HEK293 (cell line): Measurements from ENCODE around the gene SLC29A3.

Experiments
- CTCF ChIA-PET: fragments of 350-600 bp; formaldehyde crosslinking; extraction: SDS; loops from one replicate; lab custom pipeline; 2021; ENCODE audit warnings: antibody characterized with exemption; lab: Yijun Ruan, JAX
- POLR2A ChIA-PET: fragments of 300-600 bp; formaldehyde crosslinking; extraction: SDS; loops from one replicate; lab custom pipeline; 2020; ENCODE audit warnings: antibody characterized with exemption, inconsistent platforms; lab: Yijun Ruan, JAX
- H3K27ac ChIP-seq: fragments of 200-500 bp; sonication (Bioruptor generic); 2 replicates; pipeline ENCODE4 v1.5.1; 2014; ENCODE audit warnings: low read depth, low read length, control low read depth, inconsistent platforms; ENCODE audit errors: extremely low read depth
- H3K36me3 ChIP-seq, 2 experiments: fragments of 200-500 bp in 1 of 2; sonication (Bioruptor generic) in 1 of 2; 1 replicate in 1 of 2; 2 replicates in 1 of 2; pipeline ENCODE4 v1.5.1; 2014 to 2017; ENCODE audit warnings: inconsistent platforms in 2 of 2, low read length in 2 of 2; ENCODE audit not compliant: control insufficient read depth in 2 of 2, insufficient read depth in 1 of 2
- H3K4me1 ChIP-seq: fragments of 200-500 bp; sonication (Bioruptor generic); 2 replicates; pipeline ENCODE4 v1.5.1; 2014; ENCODE audit warnings: mild to moderate bottlenecking, low read length, inconsistent platforms; ENCODE audit not compliant: control insufficient read depth, insufficient read depth
- H3K4me3 ChIP-seq: 2 replicates; pipeline ENCODE4 v1.5.1; 2011; ENCODE audit warnings: low read depth, mild to moderate bottlenecking, control low read depth, low read length, moderate library complexity
- H3K9me3 ChIP-seq: fragments of 200-500 bp; sonication (Bioruptor generic); 2 replicates; pipeline ENCODE4 v1.5.1; 2014; ENCODE audit warnings: low read depth, low read length, inconsistent platforms; ENCODE audit not compliant: control insufficient read depth, insufficient read depth
- BCL11B ChIP-seq: fragments of 450-650 bp; formaldehyde crosslinking; IDR thresholded peaks from 2 replicates; pipeline ENCODE4 v1.5.1; 2016; ENCODE audit warnings: low read depth, missing biosample characterization, missing genetic modification characterization
- GLI4 ChIP-seq: fragments of 450-650 bp; formaldehyde crosslinking; IDR thresholded peaks from 2 replicates; pipeline ENCODE4 v1.5.1; 2016; ENCODE audit warnings: missing biosample characterization, missing genetic modification characterization
- HOXD13 ChIP-seq: sonication (generic); formaldehyde crosslinking; IDR thresholded peaks from 2 replicates; pipeline ENCODE4 v1.8.0; 2022; ENCODE audit warnings: missing genetic modification reagents, borderline replicate concordance
- MEIS1 ChIP-seq: sonication (generic); formaldehyde crosslinking; IDR thresholded peaks from 2 replicates; pipeline ENCODE4 v1.8.1; 2022; ENCODE audit warnings: missing genetic modification reagents, mild to moderate bottlenecking, borderline replicate concordance
- RBAK ChIP-seq: fragments of 450-650 bp; formaldehyde crosslinking; IDR thresholded peaks from 2 replicates; pipeline ENCODE4 v1.5.1; 2016; ENCODE audit warnings: missing biosample characterization, missing genetic modification characterization
- SP3 ChIP-seq: fragments of 450-650 bp; formaldehyde crosslinking; IDR thresholded peaks from 2 replicates; pipeline ENCODE4 v1.5.1; 2016; ENCODE audit warnings: missing biosample characterization, missing genetic modification characterization
- ZBTB44 ChIP-seq: fragments of 450-650 bp; IDR thresholded peaks from 2 replicates; pipeline ENCODE4 v1.5.1; 2018; ENCODE audit warnings: missing biosample characterization, mild to moderate bottlenecking, missing genetic modification characterization
- ZFP3 ChIP-seq: fragments of 450-650 bp; formaldehyde crosslinking; IDR thresholded peaks from 2 replicates; pipeline ENCODE4 v1.5.1; 2016; ENCODE audit warnings: low read depth, missing biosample characterization, missing genetic modification characterization
- ZFP37 ChIP-seq: fragments of 450-650 bp; formaldehyde crosslinking; IDR thresholded peaks from 2 replicates; pipeline ENCODE4 v1.5.1; 2016; ENCODE audit warnings: missing biosample characterization, missing genetic modification characterization
- ZNF133 ChIP-seq: fragments of 450-650 bp; formaldehyde crosslinking; IDR thresholded peaks from 2 replicates; pipeline ENCODE4 v1.5.1; 2016; ENCODE audit warnings: missing biosample characterization, missing genetic modification characterization
- ZNF140 ChIP-seq: fragments of 450-650 bp; formaldehyde crosslinking; IDR thresholded peaks from 2 replicates; pipeline ENCODE4 v1.5.1; 2016; ENCODE audit warnings: missing biosample characterization, missing genetic modification characterization
- ZNF175 ChIP-seq: fragments of 450-650 bp; formaldehyde crosslinking; IDR thresholded peaks from 2 replicates; pipeline ENCODE4 v1.5.1; 2016; ENCODE audit warnings: missing biosample characterization, missing genetic modification characterization
- ZNF274 ChIP-seq, 2 experiments: fragments of 200-500 bp in 1 of 2; fragments of 450-650 bp in 1 of 2; sonication (Bioruptor generic) in 1 of 2; formaldehyde crosslinking in 1 of 2; IDR thresholded peaks; 2 replicates each; pipeline versions ENCODE4 v1.5.1 to v1.6.1; 2014 to 2016; ENCODE audit warnings: borderline replicate concordance in 1 of 2, inconsistent platforms in 1 of 2, low read length in 1 of 2, missing biosample characterization in 1 of 2, missing genetic modification characterization in 1 of 2
- ZNF423 ChIP-seq: fragments of 450-650 bp; formaldehyde crosslinking; IDR thresholded peaks from 2 replicates; pipeline ENCODE4 v1.5.1; 2016; ENCODE audit warnings: missing biosample characterization, missing genetic modification characterization
- ZNF449 ChIP-seq: fragments of 450-650 bp; formaldehyde crosslinking; IDR thresholded peaks from 2 replicates; pipeline ENCODE4 v1.5.1; 2017; ENCODE audit warnings: missing biosample characterization, mild to moderate bottlenecking, missing genetic modification characterization, moderate library complexity
- ZNF473 ChIP-seq: fragments of 450-650 bp; formaldehyde crosslinking; IDR thresholded peaks from 2 replicates; pipeline ENCODE4 v1.5.1; 2017; ENCODE audit warnings: missing biosample characterization, missing genetic modification characterization
- ZNF513 ChIP-seq: fragments of 450-650 bp; IDR thresholded peaks from 2 replicates; pipeline ENCODE4 v1.5.1; 2018; ENCODE audit warnings: missing biosample characterization, missing genetic modification characterization
- ZNF529 ChIP-seq: fragments of 450-650 bp; formaldehyde crosslinking; IDR thresholded peaks from 2 replicates; pipeline ENCODE4 v1.5.1; 2017; ENCODE audit warnings: missing genetic modification characterization, missing biosample characterization; ENCODE audit not compliant: insufficient replicate concordance
- ZNF530 ChIP-seq: fragments of 450-650 bp; formaldehyde crosslinking; IDR thresholded peaks from 2 replicates; pipeline ENCODE4 v1.5.1; 2016; ENCODE audit warnings: low read depth, missing biosample characterization, missing genetic modification characterization
- ZNF596 ChIP-seq: fragments of 450-650 bp; IDR thresholded peaks from 2 replicates; pipeline ENCODE4 v1.5.0; 2018; ENCODE audit warnings: missing biosample characterization, mild to moderate bottlenecking, missing genetic modification characterization, moderate library complexity
- ZNF645 ChIP-seq: fragments of 450-650 bp; formaldehyde crosslinking; IDR thresholded peaks from 2 replicates; pipeline ENCODE4; 2016; ENCODE audit warnings: missing biosample characterization, missing genetic modification characterization
- ZNF692 ChIP-seq: fragments of 450-650 bp; formaldehyde crosslinking; IDR thresholded peaks from 2 replicates; pipeline ENCODE4 v1.5.1; 2016; ENCODE audit warnings: missing biosample characterization, missing genetic modification characterization
- ZNF747 ChIP-seq: fragments of 450-650 bp; formaldehyde crosslinking; IDR thresholded peaks from 2 replicates; pipeline ENCODE4 v1.5.1; 2016; ENCODE audit warnings: missing biosample characterization, missing genetic modification characterization
- ZNF776 ChIP-seq: fragments of 450-650 bp; formaldehyde crosslinking; IDR thresholded peaks from 2 replicates; pipeline ENCODE4 v1.5.0; 2017; ENCODE audit warnings: missing biosample characterization, missing genetic modification characterization, borderline replicate concordance
- ZNF791 ChIP-seq: fragments of 450-650 bp; formaldehyde crosslinking; IDR thresholded peaks from 2 replicates; pipeline ENCODE4 v1.5.1; 2016; ENCODE audit warnings: missing biosample characterization, missing genetic modification characterization
- ZSCAN16 ChIP-seq: fragments of 450-650 bp; formaldehyde crosslinking; IDR thresholded peaks from 2 replicates; pipeline ENCODE4 v1.5.1; 2016; ENCODE audit warnings: missing biosample characterization, missing genetic modification characterization
- ZSCAN23 ChIP-seq: fragments of 450-650 bp; formaldehyde crosslinking; IDR thresholded peaks from 2 replicates; pipeline ENCODE4 v1.5.1; 2016; ENCODE audit warnings: missing biosample characterization, missing genetic modification characterization
- ZSCAN30 ChIP-seq: fragments of 450-650 bp; IDR thresholded peaks from 2 replicates; pipeline ENCODE4 v1.5.1; 2018; ENCODE audit warnings: missing biosample characterization, mild to moderate bottlenecking, missing genetic modification characterization, moderate library complexity

Gene SLC29A3

GRCh38 chr10:71363936-71364335, 44.9 kb downstream of the SLC29A3 start:
- ChIA-PET POLR2A (no interaction called here), CTCF (interaction anchor here (0.5 to 1.2 kb wide), 3 partner anchors 50 to 206 kb away, joined by 3 read pairs; no protein-coding TSS in a partner anchor)
- H3K27ac ChIP-seq = no peak overlapping the region
- no peak overlapping the region for H3K4me3 ChIP-seq
- H3K9me3 ChIP-seq = no peaks in the 10 kb centered on the region
- no peak for TF ChIP-seq ZNF449 (tag by site-specific recombination)
- TF ChIP-seq ZNF596 = no peak
- TF ChIP-seq BCL11B (tag by site-specific recombination) = no peak
- no peak for TF ChIP-seq ZNF530 (tag by site-specific recombination)
- no peak for TF ChIP-seq ZNF513 (tag by site-specific recombination)
- TF ChIP-seq ZNF274 (IDR thresholded peaks at IDR 0.05; ENCODE audit: low read length) = no peak
- TF ChIP-seq ZNF274 (tag by site-specific recombination; IDR thresholded peaks at IDR 0.05; ENCODE audit: borderline replicate concordance) = no peak
- TF ChIP-seq ZNF175 (tag by site-specific recombination) = no peak
- TF ChIP-seq ZNF791 (tag by site-specific recombination) = no peak
- TF ChIP-seq SP3 (tag by site-specific recombination) = no peak
- TF ChIP-seq ZNF692 (tag by site-specific recombination) = no peak
- no peak for TF ChIP-seq ZFP3
- TF ChIP-seq MEIS1 (CRISPR knock-in tag) = no peak
- TF ChIP-seq, all 188 proteins: peak for 0
- Histone ChIP-seq H3K4me1 (no peaks in the 10 kb centered on the region), H3K36me3 (peaks cover 0 to 5% of the 10 kb centered on the region in 2 experiments; a peak in 1 of 3 replicates)

- Histone ChIP-seq H3K9me3 (no peaks in the 10 kb centered on the region), H3K36me3 (peaks cover 0 to 5% of the 10 kb centered on the region in 2 experiments; a peak in 1 of 3 replicates), H3K4me3 (no peak overlapping the region), H3K27ac (no peak overlapping the region), H3K4me1 (no peaks in the 10 kb centered on the region)
- ChIA-PET POLR2A (interaction anchor here (0.6 to 0.8 kb wide), 2 partner anchors 12 to 993 kb away, joined by 3 read pairs; no protein-coding TSS in a partner anchor), CTCF (interaction anchor here (0.5 to 1.2 kb wide), 4 partner anchors 15 to 241 kb away, joined by 3 to 4 read pairs (median 3); no protein-coding TSS in a partner anchor)
- TF ChIP-seq ZNF423 (tag by site-specific recombination) (no peak), ZNF529 (tag by site-specific recombination) (no peak), ZFP37 (tag by site-specific recombination) (no peak), ZBTB44 (tag by site-specific recombination) (no peak), RBAK (tag by site-specific recombination) (no peak), HOXD13 (no peak), ZSCAN30 (tag by site-specific recombination) (no peak), GLI4 (no peak), ZSCAN23 (tag by site-specific recombination) (no peak), ZNF140 (tag by site-specific recombination) (no peak), ZNF776 (tag by site-specific recombination) (no peak), ZNF645 (tag by site-specific recombination) (no peak), ZSCAN16 (no peak), ZNF133 (no peak), ZNF747 (tag by site-specific recombination) (no peak), ZNF473 (tag by site-specific recombination) (no peak)
Observed at GRCh38 chr10:71365366-71365765, 46.3 kb downstream of the SLC29A3 start.
